Gastroesophageal sphincter (tissue), 4 donors: ENCODE results near the gene CPA1. TPM values are rescaled to one million over a fixed set of nuclear protein-coding genes. Genes with fewer than 3 reads are reported as not detected.
"Not testable (repeated sequence)": the region's sequence is repeated elsewhere in the genome, so short reads cannot be mapped to it uniquely, and the experiment has no call there.

Experiments
- ATAC-seq: fragments of 150-250 bp; one replicate; pipeline ENCODE4 v1.9.1; 2016; ENCODE audit warnings: mild to moderate bottlenecking, moderate library complexity
- H3K27ac ChIP-seq, 4 donors: fragments of 200-600 bp; sonication (generic) in 3 of 4; 1 replicate in 3 of 4; 2 replicates in 1 of 4; pipeline ENCODE4 v1.5.1; 2016 to 2019
- H3K27me3 ChIP-seq: fragments of 200-600 bp; sonication (generic); one replicate; pipeline ENCODE4 v1.5.1; 2019
- H3K36me3 ChIP-seq, 2 donors: fragments of 200-600 bp; sonication (generic); one replicate each; pipeline ENCODE4 v1.5.1; 2019; ENCODE audit warnings: control low read depth in 1 of 2
- H3K4me1 ChIP-seq, 3 donors: fragments of 200-600 bp; sonication (generic); 1 replicate in 2 of 3; 2 replicates in 1 of 3; pipeline ENCODE4 v1.5.1; 2016 to 2019; ENCODE audit warnings: control low read depth in 2 of 3
- H3K4me3 ChIP-seq, 2 donors: fragments of 200-600 bp; sonication (generic); one replicate each; pipeline ENCODE4 v1.5.1; 2019; ENCODE audit warnings: mild to moderate bottlenecking in 1 of 2, moderate library complexity in 1 of 2
- H3K9me3 ChIP-seq, 3 donors: fragments of 200-600 bp; sonication (generic); one replicate each; pipeline ENCODE4 v1.5.1; 2017 to 2019; ENCODE audit warnings: control low read depth in 2 of 3
- EP300 ChIP-seq: sonication (generic); formaldehyde crosslinking; IDR thresholded peaks from one replicate; pipeline ENCODE4 v1.6.1; 2017; ENCODE audit warnings: antibody characterized with exemption, mild to moderate bottlenecking
- POLR2A ChIP-seq, 2 donors: fragments of 450-650 bp; IDR thresholded peaks; one replicate each; pipeline ENCODE4 v1.6.1; 2017; ENCODE audit warnings: antibody characterized with exemption in 2 of 2, mild to moderate bottlenecking in 2 of 2, moderate library complexity in 1 of 2
- POLR2AphosphoS5 ChIP-seq: sonication (generic); formaldehyde crosslinking; IDR thresholded peaks from one replicate; pipeline ENCODE4 v1.6.1; 2017; ENCODE audit warnings: antibody characterized with exemption
- WGBS, 2 donors: methylation state at CpG; one replicate each; pipeline ENCODE4 v1.1.5; 2018; ENCODE audit warnings: low coverage in 1 of 2; 5-methylcytosine and 5-hydroxymethylcytosine counted together
- total RNA-seq, 4 donors: library from RNA; depleted of rRNA; stranded (reverse); fragments of >200 nt; gene quantifications; one replicate each; pipeline ENCODE4 v1.1.0, GENCODE V29; 2016
- TF ChIP-seq, protein P1 (sequence below), 4 experiments: fragments of 200-600 bp in 2 of 4; fragments of 450-650 bp in 2 of 4; sonication (generic) in 1 of 4; IDR thresholded peaks; one replicate each; pipeline ENCODE4 v1.5.1; 2017 to 2019; ENCODE audit warnings: antibody characterized with exemption in 4 of 4, mild to moderate bottlenecking in 2 of 4, moderate library complexity in 2 of 4

Gene CPA1
- total RNA-seq, 4 donors from 2014 or later = 0.42 TPM; not detected in 3

DNA sequence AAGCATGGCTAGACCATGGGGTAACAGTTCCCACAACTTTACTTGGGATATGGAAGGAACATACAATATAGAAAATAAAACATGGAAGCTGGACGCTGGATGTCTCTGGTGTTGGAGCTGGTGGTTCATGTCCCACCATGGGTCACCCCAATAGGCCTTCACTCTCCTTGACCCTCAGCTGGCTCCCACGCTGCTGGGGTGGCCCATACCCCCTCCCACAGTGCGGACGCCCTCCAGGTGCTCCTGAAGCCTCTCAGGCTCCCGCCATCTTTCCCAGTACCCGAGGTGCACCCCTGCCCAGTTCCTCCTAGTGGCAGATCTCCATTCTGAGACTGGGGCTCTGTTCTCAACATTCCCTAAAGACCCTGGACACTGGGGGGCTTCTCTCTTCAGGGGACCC, 5.8 kb upstream of the CPA1 start:
- Histone ChIP-seq H3K36me3 (no peaks in the 10 kb centered on the region), H3K9me3 (no peaks in the 10 kb centered on the region), H3K27me3 (no peaks in the 10 kb centered on the region), H3K4me3 (no peak overlapping the region), H3K27ac (peak overlapping the region; percentile 49 to 92 (median 88)), H3K4me1 (peaks cover 0 to 52% (median 17%) of the 10 kb centered on the region in 3 donors)
- no peak for ATAC-seq
- TF ChIP-seq EP300 (no peak), POLR2A (IDR thresholded peaks at IDR 0.05) (no peak), POLR2AphosphoS5 (no peak)
- TF ChIP-seq, protein P1, sequence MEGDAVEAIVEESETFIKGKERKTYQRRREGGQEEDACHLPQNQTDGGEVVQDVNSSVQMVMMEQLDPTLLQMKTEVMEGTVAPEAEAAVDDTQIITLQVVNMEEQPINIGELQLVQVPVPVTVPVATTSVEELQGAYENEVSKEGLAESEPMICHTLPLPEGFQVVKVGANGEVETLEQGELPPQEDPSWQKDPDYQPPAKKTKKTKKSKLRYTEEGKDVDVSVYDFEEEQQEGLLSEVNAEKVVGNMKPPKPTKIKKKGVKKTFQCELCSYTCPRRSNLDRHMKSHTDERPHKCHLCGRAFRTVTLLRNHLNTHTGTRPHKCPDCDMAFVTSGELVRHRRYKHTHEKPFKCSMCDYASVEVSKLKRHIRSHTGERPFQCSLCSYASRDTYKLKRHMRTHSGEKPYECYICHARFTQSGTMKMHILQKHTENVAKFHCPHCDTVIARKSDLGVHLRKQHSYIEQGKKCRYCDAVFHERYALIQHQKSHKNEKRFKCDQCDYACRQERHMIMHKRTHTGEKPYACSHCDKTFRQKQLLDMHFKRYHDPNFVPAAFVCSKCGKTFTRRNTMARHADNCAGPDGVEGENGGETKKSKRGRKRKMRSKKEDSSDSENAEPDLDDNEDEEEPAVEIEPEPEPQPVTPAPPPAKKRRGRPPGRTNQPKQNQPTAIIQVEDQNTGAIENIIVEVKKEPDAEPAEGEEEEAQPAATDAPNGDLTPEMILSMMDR (IDR thresholded peaks at IDR 0.05) = no peak
- 93 to 100% methylated on average over 2 of the region's 6 CpGs for WGBS, 2 donors

DNA sequence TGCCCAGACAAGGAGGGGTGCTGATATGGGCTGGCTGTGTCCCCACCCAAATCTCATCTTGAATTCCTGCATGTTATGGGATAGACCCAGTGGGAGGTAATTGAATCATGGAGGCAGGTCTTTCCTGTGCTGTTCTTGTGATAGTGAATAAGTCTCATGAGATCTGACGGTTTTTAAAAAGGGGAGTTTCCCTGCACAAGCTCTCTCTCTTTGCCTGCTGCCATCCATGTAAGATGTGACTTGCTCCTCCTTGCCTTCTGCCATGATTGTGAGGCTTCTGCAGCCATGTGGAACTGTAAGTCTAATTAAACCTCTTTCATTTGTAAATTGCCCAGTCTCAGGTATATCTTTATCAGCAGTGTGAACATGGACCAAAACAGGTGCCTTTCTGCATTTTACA, 3.8 kb upstream of the CPA1 start:
- H3K27me3 ChIP-seq, ATAC-seq, H3K36me3 ChIP-seq, H3K9me3 ChIP-seq, H3K27ac ChIP-seq, H3K4me3 ChIP-seq: not testable (repeated sequence)
- WGBS, 2 donors = 57 to 100% methylated on average over 1 of the region's 1 CpG
- H3K4me1 ChIP-seq = peaks cover 0 to 43% (median 17%) of the 10 kb centered on the region in 3 donors

DNA sequence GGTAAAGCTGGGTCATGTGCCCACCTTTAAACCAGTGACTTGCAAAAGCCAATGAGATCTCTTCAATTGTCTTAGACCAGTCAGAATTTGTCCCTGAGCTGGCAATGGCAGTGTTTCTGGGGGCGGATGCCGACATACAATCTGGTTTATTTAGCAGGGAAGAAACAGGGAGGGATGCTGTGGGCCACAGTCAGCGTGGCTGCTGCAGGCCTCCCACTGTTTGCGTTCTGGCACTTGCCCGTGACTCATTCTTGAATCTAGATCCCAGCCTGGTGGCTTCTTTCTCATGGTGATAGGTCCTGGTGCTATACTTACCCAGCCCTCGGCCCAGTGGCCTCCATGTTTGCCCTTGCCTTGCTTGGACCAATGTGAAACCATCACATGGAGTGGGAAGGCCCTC, 3.1 kb upstream of the CPA1 start:
- no peaks in the 10 kb centered on the region for H3K27me3 ChIP-seq
- no peaks in the 10 kb centered on the region for H3K9me3 ChIP-seq
- no peak for ATAC-seq
- no peak for TF ChIP-seq EP300
- TF ChIP-seq POLR2AphosphoS5 = no peak
- TF ChIP-seq, protein P1 (IDR thresholded peaks at IDR 0.05) = no peak
- no peak for TF ChIP-seq POLR2A (IDR thresholded peaks at IDR 0.05)
- no peak overlapping the region for H3K4me3 ChIP-seq
- WGBS, 2 donors = 40 to 100% methylated on average over 1 to 3 of the region's 6 CpGs
- H3K27ac ChIP-seq = no peak overlapping the region
- no peaks in the 10 kb centered on the region for H3K36me3 ChIP-seq
- peaks cover 0 to 37% (median 17%) of the 10 kb centered on the region in 3 donors for H3K4me1 ChIP-seq

DNA sequence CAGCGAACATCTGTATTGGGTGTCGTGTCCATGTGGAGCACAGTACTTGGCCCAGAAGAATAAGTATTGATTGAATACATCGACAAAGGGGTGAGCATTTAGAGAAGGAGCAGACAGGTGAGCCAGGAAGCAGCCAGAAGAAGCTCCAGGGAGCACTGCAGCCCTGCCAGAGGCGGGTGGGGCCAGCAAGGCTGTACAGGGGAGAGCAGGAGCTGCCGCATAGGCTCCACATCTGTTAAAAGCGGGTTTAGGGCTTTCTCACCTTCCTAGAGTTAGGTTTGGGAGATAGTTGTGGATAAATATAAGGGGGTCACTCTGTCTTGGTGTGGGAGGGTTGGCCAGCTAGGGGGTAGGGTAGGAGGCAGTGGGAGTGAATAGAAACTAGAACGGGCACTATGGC, 1.3 kb upstream of the CPA1 start:
- Histone ChIP-seq H3K4me1 (peaks cover 0 to 19% (median 1%) of the 10 kb centered on the region in 3 donors), H3K36me3 (no peaks in the 10 kb centered on the region), H3K27ac (no peak overlapping the region), H3K4me3 (no peak overlapping the region), H3K27me3 (no peaks in the 10 kb centered on the region), H3K9me3 (no peaks in the 10 kb centered on the region)
- no peak for ATAC-seq
- 83 to 93% methylated on average over 3 of the region's 7 CpGs for WGBS, 2 donors
- TF ChIP-seq EP300 (no peak), POLR2AphosphoS5 (no peak), POLR2A (IDR thresholded peaks at IDR 0.05) (no peak)
- TF ChIP-seq, protein P1 (IDR thresholded peaks at IDR 0.05) = no peak

DNA sequence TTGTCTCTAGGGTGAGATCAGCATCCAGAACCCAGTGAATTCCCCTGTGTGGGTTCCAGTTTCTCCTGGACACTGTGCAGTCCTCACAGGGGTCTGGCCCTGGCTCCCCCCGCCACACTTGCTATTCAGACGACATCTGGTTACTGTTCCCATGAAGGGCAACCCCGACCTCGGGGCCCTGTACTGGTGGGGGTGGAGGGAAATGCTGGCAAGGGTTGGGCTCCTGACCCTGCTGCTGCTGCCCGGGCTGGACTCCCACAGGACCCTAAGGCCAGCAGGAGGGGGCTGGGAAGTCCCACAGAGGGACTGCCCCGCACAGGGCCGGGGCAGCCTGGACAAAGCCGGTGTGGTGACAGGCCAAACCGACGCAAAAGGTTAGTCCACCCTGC, 768 bp upstream of the CPA1 start:
- ATAC-seq = peak; percentile 10
- Histone ChIP-seq H3K27ac (no peak overlapping the region), H3K36me3 (no peaks in the 10 kb centered on the region), H3K9me3 (no peaks in the 10 kb centered on the region), H3K4me1 (peaks cover 0 to 14% (median 0%) of the 10 kb centered on the region in 3 donors), H3K27me3 (no peaks in the 10 kb centered on the region), H3K4me3 (no peak overlapping the region)
- TF ChIP-seq POLR2A (IDR thresholded peaks at IDR 0.05) = no peak
- TF ChIP-seq, protein P1 (IDR thresholded peaks at IDR 0.05) = no peak
- no peak for TF ChIP-seq POLR2AphosphoS5
- no peak for TF ChIP-seq EP300
- WGBS, 2 donors = no CpG with 5 or more reads among the region's 10 CpGs
